Measurements from ENCODE around the gene OR1K1. TPM values are rescaled to one million over a fixed set of nuclear protein-coding genes. Genes with fewer than 3 reads are reported as not detected.
A peak's percentile ranks its signal among the peaks of the same experiment; 100 is the strongest.

OR1K1 gene
- total and polyA plus RNA-seq, 5 donors from 2014 or later = 0.34 to 0.41 TPM; not detected in 3

- no peak for DNase-seq
- Mint-ChIP-seq H3K27me3 (no peaks in the 10 kb centered on the region), H3K4me1 (peaks cover 18 to 43% (median 37%) of the 10 kb centered on the region in 4 donors), H3K27ac (peak overlapping the region; percentile 96 to 99 (median 97)), H3K9me3 (no peaks in the 10 kb centered on the region), H3K4me3 (peak overlapping the region; percentile 80 to 92 (median 85)), H3K36me3 (peaks cover 14% of the 10 kb centered on the region)
- Histone ChIP-seq H3K4me1 (ENCODE audit: control insufficient read depth, insufficient read depth, low read length, poor library complexity, severe bottlenecking) (peaks cover 32% of the 10 kb centered on the region), H3K27ac (ENCODE audit: insufficient read depth, low read length, poor library complexity, severe bottlenecking) (peak overlapping the region; percentile 75), H3K9me3 (ENCODE audit: control insufficient read depth in 2 of 2, low read length in 2 of 2) (no peaks in the 10 kb centered on the region), H3K27me3 (ENCODE audit: control insufficient read depth, insufficient read depth, low read length) (no peaks in the 10 kb centered on the region), H3K36me3 (ENCODE audit: control insufficient read depth, insufficient read depth, low read length) (peaks cover 5% of the 10 kb centered on the region), H3K4me3 (ENCODE audit: low read depth, low read length) (peak overlapping the region; percentile 67)
- no peak for ATAC-seq (ENCODE audit: low read depth in 2 of 2)
Measured at GRCh38 chr9:122815544-122815943, 15.6 kb downstream of the OR1K1 start.

- Mint-ChIP-seq H3K9me3 (no peaks in the 10 kb centered on the region), H3K4me1 (peaks cover 23 to 48% (median 42%) of the 10 kb centered on the region in 4 donors), H3K27me3 (no peaks in the 10 kb centered on the region), H3K4me3 (peak overlapping the region; percentile 80 to 92 (median 85)), H3K36me3 (peaks cover 19% of the 10 kb centered on the region), H3K27ac (peak overlapping the region; percentile 96 to 99 (median 97))
- Histone ChIP-seq H3K27ac (ENCODE audit: insufficient read depth, low read length, poor library complexity, severe bottlenecking) (peak overlapping the region; percentile 75), H3K27me3 (ENCODE audit: control insufficient read depth, insufficient read depth, low read length) (no peaks in the 10 kb centered on the region), H3K9me3 (ENCODE audit: control insufficient read depth in 2 of 2, low read length in 2 of 2) (no peaks in the 10 kb centered on the region), H3K36me3 (ENCODE audit: control insufficient read depth, insufficient read depth, low read length) (peaks cover 10% of the 10 kb centered on the region), H3K4me1 (ENCODE audit: control insufficient read depth, insufficient read depth, low read length, poor library complexity, severe bottlenecking) (peaks cover 37% of the 10 kb centered on the region), H3K4me3 (ENCODE audit: low read depth, low read length) (peak overlapping the region; percentile 67)
- peak; percentile 84 to 89 for ATAC-seq (ENCODE audit: low read depth in 2 of 2)
- peak; percentile 9 to 80 (median 45) for DNase-seq
Measured at GRCh38 chr9:122816163-122816867, 16.4 kb downstream of the OR1K1 start.

GRCh38 chr9:122819326-122819725 is 19.4 kb downstream of the OR1K1 start:
- Histone ChIP-seq H3K4me3 (ENCODE audit: low read depth, low read length) (peak overlapping the region; percentile 57), H3K27me3 (ENCODE audit: control insufficient read depth, insufficient read depth, low read length) (no peaks in the 10 kb centered on the region), H3K9me3 (ENCODE audit: control insufficient read depth in 2 of 2, low read length in 2 of 2) (no peaks in the 10 kb centered on the region), H3K4me1 (ENCODE audit: control insufficient read depth, insufficient read depth, low read length, poor library complexity, severe bottlenecking) (peaks cover 44% of the 10 kb centered on the region), H3K36me3 (ENCODE audit: control insufficient read depth, insufficient read depth, low read length) (peaks cover 32% of the 10 kb centered on the region), H3K27ac (ENCODE audit: insufficient read depth, low read length, poor library complexity, severe bottlenecking) (peak overlapping the region; percentile 65)
- DNase-seq (no peak), ATAC-seq (ENCODE audit: low read depth in 2 of 2) (no peak)
- H3K27ac Mint-ChIP-seq = peak overlapping the region; percentile 67 to 85 (median 82)
- H3K36me3 Mint-ChIP-seq = peaks cover 32% of the 10 kb centered on the region
- peak overlapping the region in 3 of 4 donors; percentile 8 to 54 (median 24) for H3K4me3 Mint-ChIP-seq
- peaks cover 38 to 69% (median 62%) of the 10 kb centered on the region in 4 donors for H3K4me1 Mint-ChIP-seq
- no peaks in the 10 kb centered on the region for H3K27me3 Mint-ChIP-seq
- no peaks in the 10 kb centered on the region for H3K9me3 Mint-ChIP-seq

GRCh38 chr9:122819791-122820489 is 20.0 kb downstream of the OR1K1 start:
- H3K27ac ChIP-seq (ENCODE audit: insufficient read depth, low read length, poor library complexity, severe bottlenecking) = peak overlapping the region; percentile 65
- Mint-ChIP-seq H3K4me1 (peaks cover 44 to 71% (median 62%) of the 10 kb centered on the region in 4 donors), H3K27me3 (no peaks in the 10 kb centered on the region), H3K9me3 (no peaks in the 10 kb centered on the region), H3K36me3 (peaks cover 35% of the 10 kb centered on the region), H3K27ac (peak overlapping the region; percentile 67 to 85 (median 82)), H3K4me3 (peak overlapping the region in 3 of 4 donors; percentile 8 to 54 (median 24))
- H3K27me3 ChIP-seq (ENCODE audit: control insufficient read depth, insufficient read depth, low read length) = no peaks in the 10 kb centered on the region
- no peaks in the 10 kb centered on the region for H3K9me3 ChIP-seq (ENCODE audit: control insufficient read depth in 2 of 2, low read length in 2 of 2)
- ATAC-seq (ENCODE audit: low read depth in 2 of 2) (no peak), DNase-seq (no peak)
- peaks cover 37% of the 10 kb centered on the region for H3K36me3 ChIP-seq (ENCODE audit: control insufficient read depth, insufficient read depth, low read length)
- H3K4me3 ChIP-seq (ENCODE audit: low read depth, low read length) = peak overlapping the region; percentile 57
- peaks cover 50% of the 10 kb centered on the region for H3K4me1 ChIP-seq (ENCODE audit: control insufficient read depth, insufficient read depth, low read length, poor library complexity, severe bottlenecking)

GRCh38 chr9:122820490-122820845 is 20.5 kb downstream of the OR1K1 start:
- Mint-ChIP-seq H3K4me3 (peak overlapping the region in 2 of 4 donors; percentile 24 to 54), H3K27ac (peak overlapping the region; percentile 67 to 85 (median 82)), H3K36me3 (peaks cover 35% of the 10 kb centered on the region), H3K4me1 (peaks cover 42 to 70% (median 61%) of the 10 kb centered on the region in 4 donors), H3K27me3 (no peaks in the 10 kb centered on the region), H3K9me3 (no peaks in the 10 kb centered on the region)
- Histone ChIP-seq H3K4me1 (ENCODE audit: control insufficient read depth, insufficient read depth, low read length, poor library complexity, severe bottlenecking) (peaks cover 55% of the 10 kb centered on the region), H3K4me3 (ENCODE audit: low read depth, low read length) (no peak overlapping the region), H3K27me3 (ENCODE audit: control insufficient read depth, insufficient read depth, low read length) (no peaks in the 10 kb centered on the region), H3K36me3 (ENCODE audit: control insufficient read depth, insufficient read depth, low read length) (peaks cover 37% of the 10 kb centered on the region), H3K9me3 (ENCODE audit: control insufficient read depth in 2 of 2, low read length in 2 of 2) (no peaks in the 10 kb centered on the region), H3K27ac (ENCODE audit: insufficient read depth, low read length, poor library complexity, severe bottlenecking) (peak overlapping the region; percentile 65)
- DNase-seq (no peak), ATAC-seq (ENCODE audit: low read depth in 2 of 2) (no peak)

GRCh38 chr9:122821278-122821943 is 21.5 kb downstream of the OR1K1 start:
- Histone ChIP-seq H3K27me3 (ENCODE audit: control insufficient read depth, insufficient read depth, low read length) (no peaks in the 10 kb centered on the region), H3K36me3 (ENCODE audit: control insufficient read depth, insufficient read depth, low read length) (peaks cover 44% of the 10 kb centered on the region), H3K9me3 (ENCODE audit: control insufficient read depth in 2 of 2, low read length in 2 of 2) (no peaks in the 10 kb centered on the region), H3K4me3 (ENCODE audit: low read depth, low read length) (no peak overlapping the region), H3K27ac (ENCODE audit: insufficient read depth, low read length, poor library complexity, severe bottlenecking) (peak overlapping the region; percentile 31), H3K4me1 (ENCODE audit: control insufficient read depth, insufficient read depth, low read length, poor library complexity, severe bottlenecking) (peaks cover 54% of the 10 kb centered on the region)
- ATAC-seq (ENCODE audit: low read depth in 2 of 2) (no peak), DNase-seq (no peak)
- peaks cover 42 to 69% (median 60%) of the 10 kb centered on the region in 4 donors for H3K4me1 Mint-ChIP-seq
- H3K9me3 Mint-ChIP-seq = no peaks in the 10 kb centered on the region
- H3K36me3 Mint-ChIP-seq = peaks cover 35% of the 10 kb centered on the region
- H3K27me3 Mint-ChIP-seq = no peaks in the 10 kb centered on the region
- peak overlapping the region; percentile 63 to 80 (median 67) for H3K27ac Mint-ChIP-seq
- peak overlapping the region in 1 of 4 donors; percentile 7 for H3K4me3 Mint-ChIP-seq

- ATAC-seq (ENCODE audit: low read depth in 2 of 2) (no peak), DNase-seq (no peak)
- Mint-ChIP-seq H3K4me3 (no peak overlapping the region), H3K27me3 (no peaks in the 10 kb centered on the region), H3K4me1 (peaks cover 41 to 70% (median 62%) of the 10 kb centered on the region in 4 donors), H3K27ac (peak overlapping the region in 1 of 3 donors; percentile 67), H3K9me3 (no peaks in the 10 kb centered on the region), H3K36me3 (peaks cover 35% of the 10 kb centered on the region)
- H3K4me3 ChIP-seq (ENCODE audit: low read depth, low read length) = no peak overlapping the region
- peaks cover 55% of the 10 kb centered on the region for H3K4me1 ChIP-seq (ENCODE audit: control insufficient read depth, insufficient read depth, low read length, poor library complexity, severe bottlenecking)
- H3K27me3 ChIP-seq (ENCODE audit: control insufficient read depth, insufficient read depth, low read length) = no peaks in the 10 kb centered on the region
- H3K9me3 ChIP-seq (ENCODE audit: control insufficient read depth in 2 of 2, low read length in 2 of 2) = no peaks in the 10 kb centered on the region
- H3K27ac ChIP-seq (ENCODE audit: insufficient read depth, low read length, poor library complexity, severe bottlenecking) = no peak overlapping the region
- H3K36me3 ChIP-seq (ENCODE audit: control insufficient read depth, insufficient read depth, low read length) = peaks cover 44% of the 10 kb centered on the region
Measured at GRCh38 chr9:122822056-122822455, 22.1 kb downstream of the OR1K1 start.
